ENCODE data around the gene SPATA2L.

Gene SPATA2L

GRCh38 chr16:89742948-89743347, 41.4 kb upstream of the SPATA2L start:
- no peak overlapping the region for H3K4me3 ChIP-seq (replicated peaks; ENCODE audit: low read depth, low read length)
- no peak for DNase-seq (ENCODE audit: low read depth)
- TF ChIP-seq CTCF (IDR thresholded peaks at IDR 0.05; ENCODE audit: low read length, missing control alignments) = no peak

GRCh38 chr16:89741342-89742014, 40.0 kb upstream of the SPATA2L start:
- DNase-seq (ENCODE audit: low read depth) = no peak
- H3K4me3 ChIP-seq (replicated peaks; ENCODE audit: low read depth, low read length) = no peak overlapping the region
- TF ChIP-seq CTCF (IDR thresholded peaks at IDR 0.05; ENCODE audit: low read length, missing control alignments) = no peak

GRCh38 chr16:89739383-89739782, 37.9 kb upstream of the SPATA2L start:
- H3K4me3 ChIP-seq (replicated peaks; ENCODE audit: low read depth, low read length) = no peak overlapping the region
- no peak for DNase-seq (ENCODE audit: low read depth)
- TF ChIP-seq CTCF (IDR thresholded peaks at IDR 0.05; ENCODE audit: low read length, missing control alignments) = no peak

GRCh38 chr16:89738538-89739317, 37.2 kb upstream of the SPATA2L start:
- no peak for TF ChIP-seq CTCF (IDR thresholded peaks at IDR 0.05; ENCODE audit: low read length, missing control alignments)
- H3K4me3 ChIP-seq (replicated peaks; ENCODE audit: low read depth, low read length) = no peak overlapping the region
- no peak for DNase-seq (ENCODE audit: low read depth)

- H3K4me3 ChIP-seq (replicated peaks; ENCODE audit: low read depth, low read length) = no peak overlapping the region
- TF ChIP-seq CTCF (IDR thresholded peaks at IDR 0.05; ENCODE audit: low read length, missing control alignments) = no peak
- DNase-seq (ENCODE audit: low read depth) = no peak
These were observed 36.5 kb upstream of the SPATA2L start for GRCh38 chr16:89738072-89738377.

GRCh38 chr16:89737341-89738071, 36.0 kb upstream of the SPATA2L start:
- DNase-seq (ENCODE audit: low read depth) = no peak
- no peak overlapping the region for H3K4me3 ChIP-seq (replicated peaks; ENCODE audit: low read depth, low read length)
- TF ChIP-seq CTCF (IDR thresholded peaks at IDR 0.05; ENCODE audit: low read length, missing control alignments) = no peak
